ENCODE results near the gene EZH1.
A peak's percentile ranks its signal among the peaks of the same experiment; 100 is the strongest.

EZH1 gene

DNA sequence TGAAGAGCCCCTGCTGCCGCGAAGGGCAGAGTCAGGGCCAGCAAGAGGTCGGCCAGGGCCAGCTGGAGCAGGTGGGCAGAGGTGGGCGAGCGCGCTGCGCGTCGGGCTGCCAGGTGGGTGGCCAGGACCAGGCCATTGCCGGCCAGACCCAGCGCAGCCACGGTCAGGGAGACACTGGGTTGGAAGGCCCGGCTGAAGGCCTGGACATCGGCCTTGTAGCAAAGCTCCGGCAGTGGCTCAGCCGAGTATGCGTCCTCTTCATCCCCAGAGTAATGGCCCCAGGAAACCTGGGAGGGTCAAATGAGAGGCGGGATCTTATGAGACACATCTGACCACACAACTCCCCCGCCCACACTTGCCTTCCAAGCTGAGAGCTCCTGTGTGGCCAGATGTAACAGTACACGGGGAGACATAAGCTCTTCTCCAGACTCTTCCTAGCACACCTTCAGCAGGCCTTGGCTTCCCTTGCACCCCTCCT is 64.5 kb downstream of the EZH1 start:
- no peak for DNase-seq
- Histone ChIP-seq H3K9me3 (ENCODE audit: insufficient read depth, low read depth, low read length) (peaks cover 3% of the 10 kb centered on the region), H2AFZ (ENCODE audit: insufficient read depth, low read length, poor library complexity) (peak overlapping the region; percentile 96), H3K4me2 (ENCODE audit: low read length) (peak overlapping the region; percentile 94), H3K9ac (ENCODE audit: low read length) (no peak overlapping the region), H3K4me1 (ENCODE audit: control insufficient read depth in 1 of 2, insufficient read depth in 2 of 2, low read length in 2 of 2) (peaks cover 32 to 34% of the 10 kb centered on the region in 2 experiments), H3K4me3 (ENCODE audit: low read depth, low read length) (peak overlapping the region; percentile 5), H3K18ac (ENCODE audit: low read length) (no peak overlapping the region), H3K23ac (ENCODE audit: low read length) (no peak overlapping the region), H2BK120ac (ENCODE audit: insufficient read depth, low read length, poor library complexity) (peak overlapping the region; percentile 5), H3K4ac (ENCODE audit: low read depth, low read length) (peak overlapping the region; percentile 8), H2BK12ac (ENCODE audit: low read length) (peak overlapping the region; percentile 67), H3K79me2 (ENCODE audit: control insufficient read depth, insufficient read depth, low read length, poor library complexity) (peaks cover 9% of the 10 kb centered on the region), H3K79me1 (ENCODE audit: low read length) (peaks cover 32% of the 10 kb centered on the region), H2AK5ac (ENCODE audit: low read length) (peak overlapping the region; percentile 20), H4K91ac (ENCODE audit: low read depth, low read length) (no peak overlapping the region), H3K36me3 (ENCODE audit: control insufficient read depth in 1 of 2, insufficient read depth in 2 of 2, low read length in 2 of 2) (no peaks in the 10 kb centered on the region), H2BK5ac (ENCODE audit: low read depth, low read length, poor library complexity) (no peak overlapping the region), H4K12ac (ENCODE audit: low read depth, low read length) (no peak overlapping the region), H3K14ac (ENCODE audit: low read length) (peak overlapping the region; percentile 33), H3K27me3 (ENCODE audit: insufficient read depth, low read length) (peaks cover 33% of the 10 kb centered on the region), H4K8ac (ENCODE audit: low read depth, low read length) (peak overlapping the region; percentile 100), H3K27ac (ENCODE audit: low read depth, low read length) (no peak overlapping the region)
- no CpG with 5 or more reads among the region's 20 CpGs for WGBS (ENCODE audit: extremely low coverage, insufficient coverage, insufficient read length)

DNA sequence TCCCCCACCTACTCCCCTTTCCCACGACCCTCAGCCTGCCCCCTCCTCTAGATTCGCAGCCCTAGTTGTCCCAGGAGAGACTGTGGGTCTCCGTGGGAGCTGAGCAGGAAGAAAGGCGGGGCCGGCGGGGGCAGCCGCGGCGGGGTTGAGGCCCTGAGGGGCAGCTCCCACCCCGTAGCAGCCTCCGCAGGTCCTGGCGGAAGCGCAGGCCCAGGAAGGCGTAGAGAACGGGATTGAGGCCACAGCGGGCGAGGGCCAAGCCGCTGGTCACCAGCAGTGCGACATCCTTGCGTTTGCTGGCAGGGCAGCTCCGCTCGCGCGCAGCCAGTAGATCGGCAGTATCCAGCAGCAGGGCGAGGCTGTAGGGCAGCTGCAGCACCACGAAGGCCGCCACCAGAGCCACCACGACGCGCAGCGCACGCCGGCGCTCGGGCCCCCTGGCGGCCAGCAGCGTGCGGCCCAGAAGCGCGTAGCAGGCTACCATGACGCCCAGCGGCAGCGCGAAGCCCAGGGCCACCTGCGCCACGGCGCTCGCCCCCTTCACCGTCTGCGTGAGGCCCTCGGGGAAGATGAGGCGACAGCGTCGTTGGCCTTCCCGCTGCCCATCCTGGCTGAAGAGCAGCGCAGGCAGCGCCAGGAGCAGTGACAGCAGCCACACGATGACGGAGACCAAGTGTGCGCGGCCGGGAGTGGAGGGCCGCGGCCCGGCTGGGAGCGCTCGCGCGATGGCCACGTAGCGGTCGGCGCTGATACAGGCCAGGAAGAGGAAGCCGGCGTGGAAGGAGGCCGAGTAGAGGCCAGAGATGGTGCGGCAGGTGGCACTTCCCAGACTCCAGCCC is 65.1 kb downstream of the EZH1 start:
- Histone ChIP-seq H3K9ac (ENCODE audit: low read length) (peak overlapping the region; percentile 75), H3K9me3 (ENCODE audit: insufficient read depth, low read depth, low read length) (peaks cover 3% of the 10 kb centered on the region), H3K4me1 (ENCODE audit: control insufficient read depth in 1 of 2, insufficient read depth in 2 of 2, low read length in 2 of 2) (peaks cover 37 to 40% of the 10 kb centered on the region in 2 experiments), H3K23ac (ENCODE audit: low read length) (no peak overlapping the region), H3K14ac (ENCODE audit: low read length) (peak overlapping the region; percentile 97), H2BK120ac (ENCODE audit: insufficient read depth, low read length, poor library complexity) (peak overlapping the region; percentile 98), H2AK5ac (ENCODE audit: low read length) (peak overlapping the region; percentile 29), H3K4ac (ENCODE audit: low read depth, low read length) (peak overlapping the region; percentile 88), H3K79me1 (ENCODE audit: low read length) (peaks cover 32% of the 10 kb centered on the region), H3K18ac (ENCODE audit: low read length) (peak overlapping the region; percentile 98), H3K4me2 (ENCODE audit: low read length) (peak overlapping the region; percentile 94), H3K4me3 (ENCODE audit: low read depth, low read length) (peak overlapping the region; percentile 62), H2AFZ (ENCODE audit: insufficient read depth, low read length, poor library complexity) (peak overlapping the region; percentile 96), H3K27ac (ENCODE audit: low read depth, low read length) (peak overlapping the region; percentile 89), H4K91ac (ENCODE audit: low read depth, low read length) (peak overlapping the region; percentile 94), H2BK5ac (ENCODE audit: low read depth, low read length, poor library complexity) (peak overlapping the region; percentile 84), H4K12ac (ENCODE audit: low read depth, low read length) (peak overlapping the region; percentile 95), H2BK12ac (ENCODE audit: low read length) (peak overlapping the region; percentile 78), H3K79me2 (ENCODE audit: control insufficient read depth, insufficient read depth, low read length, poor library complexity) (peaks cover 9% of the 10 kb centered on the region), H3K27me3 (ENCODE audit: insufficient read depth, low read length) (peaks cover 33% of the 10 kb centered on the region), H4K8ac (ENCODE audit: low read depth, low read length) (peak overlapping the region; percentile 100), H3K36me3 (ENCODE audit: control insufficient read depth in 1 of 2, insufficient read depth in 2 of 2, low read length in 2 of 2) (no peaks in the 10 kb centered on the region)
- DNase-seq: peak; percentile 88 to 94
- no CpG with 5 or more reads among the region's 78 CpGs for WGBS (ENCODE audit: extremely low coverage, insufficient coverage, insufficient read length)

DNA sequence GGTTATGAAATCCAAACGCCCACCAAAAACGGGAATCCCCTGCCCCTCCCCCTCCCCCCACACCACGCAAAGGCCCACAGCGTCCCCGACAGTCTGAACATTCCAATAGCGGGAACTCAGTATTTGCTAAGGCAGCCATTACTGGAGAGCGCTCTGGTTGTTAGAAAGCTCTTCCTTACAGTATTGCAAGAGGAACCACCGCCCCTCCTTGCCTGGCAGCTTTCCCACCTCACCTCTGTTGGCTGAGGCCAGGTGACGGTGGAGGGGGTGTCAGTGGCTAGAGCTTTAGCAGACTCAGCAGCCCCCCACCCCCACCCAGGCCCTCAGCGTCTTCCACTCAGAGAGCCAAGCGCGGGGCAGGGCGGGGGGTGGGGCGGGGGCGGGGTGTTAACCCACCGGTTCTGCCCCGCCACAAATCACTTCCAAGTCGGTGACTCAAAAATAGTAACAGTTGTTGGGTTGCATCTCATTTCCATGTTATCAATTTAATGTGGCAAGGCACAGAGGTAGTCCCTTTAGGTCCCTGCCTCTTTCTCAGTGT is 65.8 kb downstream of the EZH1 start:
- WGBS (ENCODE audit: extremely low coverage, insufficient coverage, insufficient read length): no CpG with 5 or more reads among the region's 18 CpGs
- Histone ChIP-seq H3K23ac (ENCODE audit: low read length) (no peak overlapping the region), H3K4ac (ENCODE audit: low read depth, low read length) (peak overlapping the region; percentile 88), H2BK120ac (ENCODE audit: insufficient read depth, low read length, poor library complexity) (peak overlapping the region; percentile 98), H3K27ac (ENCODE audit: low read depth, low read length) (peak overlapping the region; percentile 89), H3K79me1 (ENCODE audit: low read length) (peaks cover 32% of the 10 kb centered on the region), H2BK12ac (ENCODE audit: low read length) (peak overlapping the region; percentile 78), H3K27me3 (ENCODE audit: insufficient read depth, low read length) (peaks cover 32% of the 10 kb centered on the region), H3K9ac (ENCODE audit: low read length) (no peak overlapping the region), H3K14ac (ENCODE audit: low read length) (peak overlapping the region; percentile 97), H3K4me3 (ENCODE audit: low read depth, low read length) (no peak overlapping the region), H3K36me3 (ENCODE audit: control insufficient read depth in 1 of 2, insufficient read depth in 2 of 2, low read length in 2 of 2) (no peaks in the 10 kb centered on the region), H4K8ac (ENCODE audit: low read depth, low read length) (peak overlapping the region; percentile 100), H4K12ac (ENCODE audit: low read depth, low read length) (peak overlapping the region; percentile 95), H3K18ac (ENCODE audit: low read length) (peak overlapping the region; percentile 98), H3K4me1 (ENCODE audit: control insufficient read depth in 1 of 2, insufficient read depth in 2 of 2, low read length in 2 of 2) (peaks cover 39 to 47% of the 10 kb centered on the region in 2 experiments), H3K4me2 (ENCODE audit: low read length) (peak overlapping the region; percentile 94), H2AK5ac (ENCODE audit: low read length) (no peak overlapping the region), H3K79me2 (ENCODE audit: control insufficient read depth, insufficient read depth, low read length, poor library complexity) (peaks cover 9% of the 10 kb centered on the region), H3K9me3 (ENCODE audit: insufficient read depth, low read depth, low read length) (peaks cover 3% of the 10 kb centered on the region), H2AFZ (ENCODE audit: insufficient read depth, low read length, poor library complexity) (peak overlapping the region; percentile 96), H2BK5ac (ENCODE audit: low read depth, low read length, poor library complexity) (peak overlapping the region; percentile 84), H4K91ac (ENCODE audit: low read depth, low read length) (peak overlapping the region; percentile 94)
- DNase-seq: peak in 1 of 2 donors; percentile 18

GRCh38 chr17:42677921-42678781 is 66.7 kb downstream of the EZH1 start:
- Histone ChIP-seq H3K9me3 (ENCODE audit: insufficient read depth, low read depth, low read length) (peaks cover 3% of the 10 kb centered on the region), H3K27me3 (ENCODE audit: insufficient read depth, low read length) (peaks cover 23% of the 10 kb centered on the region), H3K4me1 (ENCODE audit: control insufficient read depth in 1 of 2, insufficient read depth in 2 of 2, low read length in 2 of 2) (peaks cover 39 to 47% of the 10 kb centered on the region in 2 experiments), H3K79me1 (ENCODE audit: low read length) (peaks cover 32% of the 10 kb centered on the region), H3K23ac (ENCODE audit: low read length) (no peak overlapping the region), H4K91ac (ENCODE audit: low read depth, low read length) (peak overlapping the region; percentile 88), H3K36me3 (ENCODE audit: control insufficient read depth in 1 of 2, insufficient read depth in 2 of 2, low read length in 2 of 2) (peaks cover 2 to 3% of the 10 kb centered on the region in 2 experiments), H2BK120ac (ENCODE audit: insufficient read depth, low read length, poor library complexity) (peak overlapping the region; percentile 95), H3K14ac (ENCODE audit: low read length) (peak overlapping the region; percentile 97), H3K4ac (ENCODE audit: low read depth, low read length) (peak overlapping the region; percentile 87), H3K79me2 (ENCODE audit: control insufficient read depth, insufficient read depth, low read length, poor library complexity) (peaks cover 9% of the 10 kb centered on the region), H3K4me3 (ENCODE audit: low read depth, low read length) (peak overlapping the region; percentile 81), H4K12ac (ENCODE audit: low read depth, low read length) (peak overlapping the region; percentile 85), H2AK5ac (ENCODE audit: low read length) (peak overlapping the region; percentile 8), H3K27ac (ENCODE audit: low read depth, low read length) (peak overlapping the region; percentile 96), H3K9ac (ENCODE audit: low read length) (peak overlapping the region; percentile 61), H3K18ac (ENCODE audit: low read length) (peak overlapping the region; percentile 96), H4K8ac (ENCODE audit: low read depth, low read length) (peak overlapping the region; percentile 93), H2AFZ (ENCODE audit: insufficient read depth, low read length, poor library complexity) (peak overlapping the region; percentile 89), H2BK5ac (ENCODE audit: low read depth, low read length, poor library complexity) (peak overlapping the region; percentile 98), H3K4me2 (ENCODE audit: low read length) (peak overlapping the region; percentile 84), H2BK12ac (ENCODE audit: low read length) (peak overlapping the region; percentile 75)
- peak; percentile 66 to 84 for DNase-seq
- WGBS (ENCODE audit: extremely low coverage, insufficient coverage, insufficient read length): no CpG with 5 or more reads among the region's 53 CpGs

All from trophoblast cell (in vitro differentiated cells and primary cell).